Left renal pelvis (tissue), 4 donors: ENCODE measurements around the gene TUBD1. TPM values are rescaled to one million over a fixed set of nuclear protein-coding genes. Genes with fewer than 3 reads are reported as not detected.
"Not testable (repeated sequence)": the region's sequence is repeated elsewhere in the genome, so short reads cannot be mapped to it uniquely, and the experiment has no call there.

Source experiments
- DNase-seq, 4 donors: peaks; one replicate each; pipeline ENCODE4 v3.0.0-alpha.2; 2013; ENCODE audit warnings: low read depth in 4 of 4, low spot score in 3 of 4
- polyA plus RNA-seq, 4 donors: library from polyadenylated mRNA; unstranded; fragments of 120-200 nt; gene quantifications; one replicate each; pipeline ENCODE4 v1.2.1, GENCODE V29; 2013; ENCODE audit not compliant: insufficient read length in 4 of 4

Gene TUBD1
- polyA plus RNA-seq, 4 donors: 12.7 to 19.4 (median 18.4) TPM

DNA sequence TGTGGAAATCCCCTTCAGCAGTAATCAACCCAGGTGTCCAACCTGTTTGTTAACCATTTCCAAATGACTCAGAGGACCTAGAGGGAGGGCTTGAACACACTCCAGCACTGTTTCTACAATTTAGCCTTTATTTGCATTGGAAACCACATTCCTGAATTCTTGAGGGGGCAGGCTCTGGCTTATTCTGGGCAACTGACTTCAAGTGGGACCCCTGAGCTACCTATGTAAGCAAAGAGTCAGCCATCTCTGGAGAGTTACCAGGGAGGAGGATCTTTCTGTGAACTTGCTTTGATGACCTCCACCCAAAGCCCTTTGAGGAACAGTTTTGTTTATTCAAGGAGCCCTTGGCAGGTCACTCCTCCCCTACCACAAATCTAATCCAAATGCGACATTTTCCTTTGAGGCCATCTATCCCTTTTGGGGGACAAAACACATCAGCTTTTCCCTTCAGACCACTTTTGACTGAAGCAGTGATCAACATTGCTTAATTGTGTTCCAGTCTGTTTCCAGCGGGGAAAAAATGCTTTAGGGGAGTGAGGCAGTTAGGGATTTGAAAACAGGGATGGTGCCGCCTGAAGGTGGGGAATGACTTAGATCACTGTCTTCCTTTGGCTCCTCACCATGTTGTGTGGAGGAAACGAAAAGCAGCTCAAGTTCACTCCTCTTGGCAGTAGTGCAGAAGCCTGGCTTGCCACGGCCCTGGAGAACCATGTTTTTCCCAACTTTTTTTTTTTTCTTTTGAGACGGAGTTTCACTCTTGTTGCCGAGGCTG is 46.2 kb downstream of the TUBD1 start:
- no peak for DNase-seq

DNA sequence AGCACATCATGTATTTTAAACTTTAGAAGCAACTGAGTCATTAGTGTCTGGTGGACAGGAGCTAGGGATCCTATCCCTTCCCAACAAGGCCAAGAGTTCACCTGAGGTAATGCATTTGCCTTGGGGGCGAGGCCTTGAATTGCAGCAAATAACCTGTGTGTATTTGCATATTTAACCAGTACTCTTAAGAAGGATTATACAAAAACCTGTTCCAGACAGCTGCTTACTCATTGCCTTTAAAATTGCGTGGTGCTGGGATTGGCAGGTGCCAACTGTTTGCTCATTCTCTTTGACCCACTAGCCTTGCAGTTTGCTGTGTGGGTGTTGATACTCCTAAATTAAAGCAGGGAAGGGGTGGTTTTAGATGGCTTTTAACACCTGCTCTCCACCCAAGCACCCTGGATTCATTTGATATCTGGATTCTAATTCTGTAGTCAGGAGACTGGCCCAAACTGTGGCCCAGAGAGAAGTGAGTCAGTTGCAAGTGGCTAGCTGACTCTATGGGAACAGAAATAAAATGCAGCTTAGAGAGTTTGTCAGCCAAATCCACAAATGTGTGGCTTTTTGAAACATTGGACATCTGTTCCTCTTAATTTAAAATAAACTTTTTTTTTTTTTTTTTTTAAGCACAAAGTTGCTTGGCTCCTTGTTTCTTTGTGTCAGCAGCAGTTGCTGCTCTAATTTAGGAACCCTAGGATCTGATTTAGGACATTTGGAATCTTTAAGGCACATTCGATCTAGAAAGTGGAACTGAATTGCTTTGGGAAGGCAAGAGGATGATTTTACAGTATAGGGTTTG is 46.9 kb downstream of the TUBD1 start:
- DNase-seq: no peak

DNA sequence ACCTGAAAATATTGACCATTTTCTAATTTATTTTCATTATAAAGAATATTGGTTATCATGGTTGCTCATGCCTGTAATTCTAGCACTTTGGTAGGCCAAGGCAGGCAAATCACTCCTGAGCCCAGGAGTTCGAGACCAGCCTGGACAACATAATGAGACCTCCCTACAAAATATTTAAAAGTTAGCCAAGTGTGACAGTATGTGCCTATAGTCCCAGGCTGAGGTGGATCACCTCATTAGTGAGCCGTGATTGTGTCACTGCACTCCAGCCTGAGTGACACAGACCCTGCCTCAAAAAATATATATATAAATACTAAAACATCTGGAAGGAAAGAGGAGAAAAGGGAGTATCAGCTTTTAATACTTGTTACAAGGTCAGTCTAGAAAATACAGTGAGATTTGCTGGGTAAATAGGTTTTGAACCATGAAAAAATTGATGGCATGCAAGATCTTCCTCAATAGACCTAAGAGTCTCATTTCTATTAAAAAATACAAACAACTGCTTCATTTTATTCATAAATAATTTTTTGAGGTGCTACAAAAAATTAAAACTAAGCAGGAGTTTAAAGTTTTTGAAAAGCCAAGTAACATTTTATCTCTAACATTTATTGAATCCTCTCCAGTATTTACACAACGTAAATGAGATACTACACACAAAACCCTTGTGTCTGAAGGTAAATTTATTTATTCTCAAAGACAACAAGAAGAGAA is 47.7 kb downstream of the TUBD1 start:
- no peak for DNase-seq

DNA sequence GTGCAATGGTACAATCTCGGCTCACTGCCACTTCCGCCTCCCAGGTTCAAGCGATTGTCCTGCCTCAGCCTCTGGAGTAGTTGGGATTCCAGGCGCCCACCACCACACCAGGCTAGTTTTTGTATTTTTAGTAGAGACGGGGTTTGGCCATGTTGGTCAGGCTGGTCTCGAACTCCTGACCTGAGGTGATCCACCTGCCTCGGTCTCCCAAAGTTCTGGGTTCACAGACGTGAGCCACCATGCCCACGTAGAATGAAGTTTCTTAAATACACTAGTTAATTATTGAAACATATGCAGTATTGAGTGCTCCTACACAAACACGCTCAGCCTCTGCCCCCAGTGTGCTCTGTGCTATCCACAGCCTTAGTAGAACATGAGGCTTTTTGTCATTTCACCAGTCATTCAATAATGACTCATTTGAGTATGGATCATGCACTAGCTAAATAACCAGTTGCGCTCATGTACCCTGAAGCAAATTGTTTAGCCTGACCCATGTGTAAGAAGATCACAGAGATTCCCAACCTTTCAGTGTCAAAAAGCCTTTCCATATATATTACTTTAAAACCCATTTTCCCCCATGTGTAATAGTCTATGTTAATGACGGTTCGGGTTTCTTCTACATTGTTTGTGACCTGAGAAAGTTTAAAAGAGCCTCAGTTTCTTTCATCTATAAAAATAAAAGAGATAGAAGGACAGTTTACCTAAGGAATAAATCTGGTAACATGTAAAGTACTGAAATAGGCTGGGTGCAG is 49.7 kb downstream of the TUBD1 start:
- DNase-seq: no peak

DNA sequence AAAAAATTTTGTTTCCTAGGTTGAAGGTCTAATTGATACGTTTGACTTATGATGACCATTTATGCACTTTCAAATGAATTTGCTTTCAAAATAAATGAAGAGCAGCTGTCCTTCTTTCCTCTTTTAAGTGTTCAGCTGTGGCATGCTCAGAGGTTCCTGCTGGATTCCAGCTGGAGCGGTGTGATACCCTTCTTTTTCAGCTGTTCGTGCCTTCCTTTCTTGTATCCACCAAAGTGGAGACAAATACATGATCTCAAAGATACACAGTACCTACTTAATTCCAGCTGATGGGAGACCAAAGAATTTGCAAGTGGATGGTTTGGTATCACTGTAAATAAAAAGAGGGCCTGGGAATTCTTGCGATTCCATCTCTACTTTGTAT is 50.9 kb downstream of the TUBD1 start:
- not testable (repeated sequence) for DNase-seq

DNA sequence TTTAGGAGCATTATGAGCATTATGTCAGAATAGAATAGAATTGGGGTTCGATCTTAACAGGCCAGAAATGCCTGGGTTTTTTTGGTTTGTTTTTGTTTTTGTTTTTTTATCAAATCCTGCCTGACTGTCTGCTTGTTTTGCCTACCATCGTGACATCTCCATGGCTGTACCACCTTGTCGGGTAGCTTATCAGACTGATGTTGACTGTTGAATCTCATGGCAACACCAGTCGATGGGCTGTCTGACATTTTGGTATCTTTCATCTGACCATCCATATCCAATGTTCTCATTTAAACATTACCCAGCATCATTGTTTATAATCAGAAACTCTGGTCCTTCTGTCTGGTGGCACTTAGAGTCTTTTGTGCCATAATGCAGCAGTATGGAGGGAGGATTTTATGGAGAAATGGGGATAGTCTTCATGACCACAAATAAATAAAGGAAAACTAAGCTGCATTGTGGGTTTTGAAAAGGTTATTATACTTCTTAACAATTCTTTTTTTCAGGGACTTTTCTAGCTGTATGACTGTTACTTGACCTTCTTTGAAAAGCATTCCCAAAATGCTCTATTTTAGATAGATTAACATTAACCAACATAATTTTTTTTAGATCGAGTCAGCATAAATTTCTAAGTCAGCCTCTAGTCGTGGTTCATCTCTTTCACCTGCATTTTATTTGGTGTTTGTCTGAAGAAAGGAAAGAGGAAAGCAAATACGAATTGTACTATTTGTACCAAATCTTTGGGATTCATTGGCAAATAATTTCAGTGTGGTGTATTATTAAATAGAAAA is 51.5 kb downstream of the TUBD1 start:
- DNase-seq: not testable (repeated sequence)

DNA sequence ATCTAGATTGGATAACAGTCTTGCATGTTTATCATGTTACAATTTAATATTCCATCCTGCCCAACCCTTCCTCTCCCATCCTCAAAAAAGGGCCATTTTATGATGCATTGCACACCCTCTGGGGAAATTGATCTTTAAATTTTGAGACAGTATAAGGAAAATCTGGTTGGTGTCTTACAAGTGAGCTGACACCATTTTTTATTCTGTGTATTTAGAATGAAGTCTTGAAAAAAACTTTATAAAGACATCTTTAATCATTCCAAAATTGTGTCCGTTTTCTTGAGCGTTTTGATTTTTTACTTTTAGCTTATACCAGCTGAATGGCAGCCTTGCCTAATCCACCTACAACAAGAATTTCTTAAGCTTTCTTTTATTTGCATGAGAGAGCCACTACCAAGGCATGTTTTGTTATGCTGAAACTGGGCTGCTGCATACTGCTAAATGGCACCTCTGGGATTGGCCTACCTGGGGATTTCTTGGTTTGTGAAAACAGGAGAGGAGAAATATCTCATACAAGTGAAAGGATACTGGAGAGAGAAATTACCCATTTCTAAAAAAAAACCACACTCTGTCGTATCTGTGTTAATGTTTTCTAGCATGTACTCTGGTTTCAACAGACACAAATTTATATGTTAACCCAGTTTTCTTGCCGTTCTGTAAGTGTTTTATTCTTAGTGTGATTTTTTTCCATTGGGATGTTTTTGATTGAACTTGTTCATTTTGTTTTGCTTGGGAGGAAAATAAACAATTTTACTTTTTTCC is 52.2 kb downstream of the TUBD1 start:
- DNase-seq: no peak

DNA sequence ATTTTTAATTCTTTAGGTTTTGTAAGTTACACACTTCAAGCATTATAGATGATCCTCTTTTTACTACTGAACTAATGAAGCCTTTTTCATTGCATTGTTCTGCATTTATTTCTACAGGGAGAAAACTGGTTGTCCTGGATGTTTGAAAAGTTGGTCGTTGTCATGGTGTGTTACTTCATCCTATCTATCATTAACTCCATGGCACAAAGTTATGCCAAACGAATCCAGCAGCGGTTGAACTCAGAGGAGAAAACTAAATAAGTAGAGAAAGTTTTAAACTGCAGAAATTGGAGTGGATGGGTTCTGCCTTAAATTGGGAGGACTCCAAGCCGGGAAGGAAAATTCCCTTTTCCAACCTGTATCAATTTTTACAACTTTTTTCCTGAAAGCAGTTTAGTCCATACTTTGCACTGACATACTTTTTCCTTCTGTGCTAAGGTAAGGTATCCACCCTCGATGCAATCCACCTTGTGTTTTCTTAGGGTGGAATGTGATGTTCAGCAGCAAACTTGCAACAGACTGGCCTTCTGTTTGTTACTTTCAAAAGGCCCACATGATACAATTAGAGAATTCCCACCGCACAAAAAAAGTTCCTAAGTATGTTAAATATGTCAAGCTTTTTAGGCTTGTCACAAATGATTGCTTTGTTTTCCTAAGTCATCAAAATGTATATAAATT is 53.0 kb downstream of the TUBD1 start:
- DNase-seq: no peak

DNA sequence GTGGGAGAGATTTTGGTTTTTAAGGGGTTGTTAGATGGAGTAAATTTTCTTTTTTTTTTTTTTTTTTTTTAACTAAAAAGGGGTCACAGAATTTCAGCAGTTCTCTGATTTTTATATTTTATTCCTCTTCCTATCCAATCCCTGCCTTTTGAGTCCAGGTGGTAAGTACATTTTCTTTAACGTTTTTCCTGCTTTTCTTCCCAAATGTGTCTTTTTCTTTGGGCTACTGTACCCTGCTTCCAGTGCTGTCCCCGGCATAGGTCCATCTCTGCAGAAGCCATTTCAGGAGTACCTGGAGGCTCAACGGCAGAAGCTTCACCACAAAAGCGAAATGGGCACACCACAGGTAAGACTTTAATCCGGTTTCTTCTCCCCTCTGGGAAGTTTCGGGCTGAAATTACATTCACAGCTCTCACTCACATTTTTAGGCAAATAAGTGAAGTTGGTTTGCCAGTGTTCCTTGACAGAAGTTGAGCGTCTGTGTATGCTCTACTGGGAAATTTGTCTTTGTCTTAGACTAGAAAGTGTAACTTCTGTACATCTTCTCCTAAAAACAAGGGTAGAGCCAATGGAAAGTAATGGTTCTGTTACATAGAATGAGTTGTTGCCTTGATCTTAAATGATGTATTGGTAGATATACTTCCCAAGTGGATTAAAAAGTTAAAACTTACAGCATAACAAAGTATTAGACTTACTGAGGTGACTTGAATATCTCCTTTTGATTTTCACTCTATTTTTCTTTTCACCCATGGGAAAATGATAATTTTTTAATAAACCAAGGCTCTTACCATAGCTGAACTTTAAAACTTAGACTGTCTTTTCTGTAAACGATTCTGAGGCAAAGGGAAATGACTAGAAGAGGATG is 54.5 kb downstream of the TUBD1 start:
- no peak for DNase-seq

DNA sequence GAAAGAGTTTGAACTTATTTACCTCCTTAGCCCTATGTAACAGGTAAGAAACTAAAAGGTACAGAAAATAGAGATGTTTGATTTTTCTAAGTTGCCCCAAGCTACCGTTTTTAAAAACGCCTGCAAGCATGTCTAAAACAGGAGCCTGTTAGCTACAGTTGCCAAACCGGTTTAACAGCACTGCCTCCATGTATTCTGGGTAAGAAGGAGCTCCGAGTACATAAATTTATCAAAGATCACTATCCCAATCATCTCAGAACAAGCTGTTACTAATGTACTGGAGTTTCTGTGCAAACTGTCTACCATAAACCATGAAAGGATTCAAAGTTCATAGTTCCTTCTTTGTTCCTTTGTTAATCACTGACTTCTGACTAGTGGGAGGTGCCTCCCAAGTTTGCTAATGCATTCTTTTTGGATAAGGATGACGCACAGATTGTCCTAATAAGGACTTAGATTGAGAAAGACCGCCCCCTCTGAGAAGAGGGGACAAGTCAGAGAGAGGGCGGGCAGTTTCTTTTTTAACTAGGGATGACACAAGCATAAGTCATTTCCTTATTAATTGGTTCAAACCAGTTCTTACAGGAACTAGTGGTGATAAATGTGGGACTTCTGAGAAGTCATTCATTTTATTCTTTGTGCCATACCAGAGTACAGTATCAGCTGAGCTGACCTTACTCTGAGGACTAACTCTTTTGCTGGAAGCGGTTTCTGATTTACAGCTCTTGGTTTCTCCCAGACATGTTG is 55.3 kb downstream of the TUBD1 start:
- DNase-seq: peak; percentile 82 to 91 (median 87)

DNA sequence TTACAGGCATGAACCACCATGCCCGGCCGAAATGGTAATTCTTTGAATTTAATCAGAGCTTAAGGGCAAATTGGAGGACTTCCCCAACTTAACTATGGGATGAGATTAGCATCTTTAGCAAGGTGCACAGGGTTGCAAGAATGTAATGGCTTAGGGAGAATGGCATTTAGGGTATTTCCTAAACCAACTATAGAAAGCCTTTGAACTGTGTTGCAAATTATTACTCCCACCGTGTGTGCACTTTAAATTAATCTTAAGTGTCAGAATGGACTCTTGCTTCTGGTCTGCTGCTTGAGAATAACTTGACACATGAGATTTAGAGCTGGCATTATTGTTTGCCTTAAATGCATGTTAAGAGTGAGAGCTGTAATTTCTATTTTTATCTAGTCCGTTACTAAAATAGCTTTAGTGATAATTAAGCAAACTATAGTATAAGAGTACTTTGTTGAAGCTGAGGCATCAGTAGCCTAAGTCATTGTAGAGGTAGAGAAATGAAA is 59.8 kb downstream of the TUBD1 start:
- DNase-seq: no peak

DNA sequence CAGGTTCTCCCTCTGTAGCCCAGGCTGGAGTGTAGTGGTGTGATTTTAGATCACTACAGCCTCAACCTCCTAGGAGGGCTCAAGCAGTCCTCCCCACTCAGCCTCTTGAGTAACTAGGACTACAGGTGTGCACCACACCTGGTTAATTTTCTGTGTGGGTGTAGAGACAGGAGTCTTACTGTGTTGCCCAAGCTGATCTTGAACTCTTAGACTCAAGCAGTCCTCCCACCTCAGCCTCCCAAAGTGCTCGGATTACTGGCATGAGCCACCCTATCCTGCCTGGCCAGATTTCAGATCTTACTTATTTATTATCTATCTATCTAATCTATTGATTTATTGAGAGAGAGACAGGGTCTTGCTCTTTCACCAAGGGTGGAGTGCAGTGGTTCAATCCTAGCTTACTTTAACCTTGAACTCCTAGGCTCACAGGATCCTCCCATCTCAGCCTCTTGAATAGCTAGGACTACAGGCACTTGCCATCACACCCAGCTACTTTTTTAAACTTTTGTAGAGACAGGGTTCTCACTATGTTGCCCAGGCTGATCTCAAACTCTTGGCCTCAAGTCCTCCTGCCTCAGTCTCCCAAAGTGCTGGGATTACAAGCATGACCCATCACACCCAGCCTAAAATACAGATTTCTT is 61.8 kb downstream of the TUBD1 start:
- no peak for DNase-seq

DNA sequence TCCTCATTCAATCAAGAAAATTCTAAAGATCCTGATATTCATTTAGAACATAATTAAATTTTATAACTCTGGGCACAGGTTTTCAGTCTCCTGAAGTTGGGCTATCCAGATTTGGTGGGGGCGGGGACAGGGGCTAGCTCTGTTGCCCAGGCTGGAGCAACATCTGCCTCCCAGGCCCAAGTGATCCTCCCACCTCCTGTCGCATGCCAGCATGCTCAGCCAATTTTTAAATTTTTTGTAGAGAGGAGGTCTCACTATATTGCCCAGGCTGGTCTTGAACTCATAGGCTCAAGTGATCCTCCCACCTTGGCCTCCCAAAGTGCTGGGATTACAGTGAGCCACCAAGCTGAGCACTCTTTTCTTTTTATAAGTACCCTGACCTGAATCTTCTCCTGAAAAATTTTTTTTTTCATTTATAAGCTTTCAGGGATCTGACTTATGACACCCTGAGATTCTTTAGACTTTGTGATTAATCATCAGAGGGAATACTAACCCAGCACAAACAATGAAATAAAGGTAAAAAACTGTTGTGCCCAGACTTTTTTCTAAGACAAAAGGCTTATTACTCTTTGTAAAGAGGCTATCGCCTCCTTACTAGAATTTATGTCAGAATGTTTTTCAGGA is 62.6 kb downstream of the TUBD1 start:
- DNase-seq: no peak

DNA sequence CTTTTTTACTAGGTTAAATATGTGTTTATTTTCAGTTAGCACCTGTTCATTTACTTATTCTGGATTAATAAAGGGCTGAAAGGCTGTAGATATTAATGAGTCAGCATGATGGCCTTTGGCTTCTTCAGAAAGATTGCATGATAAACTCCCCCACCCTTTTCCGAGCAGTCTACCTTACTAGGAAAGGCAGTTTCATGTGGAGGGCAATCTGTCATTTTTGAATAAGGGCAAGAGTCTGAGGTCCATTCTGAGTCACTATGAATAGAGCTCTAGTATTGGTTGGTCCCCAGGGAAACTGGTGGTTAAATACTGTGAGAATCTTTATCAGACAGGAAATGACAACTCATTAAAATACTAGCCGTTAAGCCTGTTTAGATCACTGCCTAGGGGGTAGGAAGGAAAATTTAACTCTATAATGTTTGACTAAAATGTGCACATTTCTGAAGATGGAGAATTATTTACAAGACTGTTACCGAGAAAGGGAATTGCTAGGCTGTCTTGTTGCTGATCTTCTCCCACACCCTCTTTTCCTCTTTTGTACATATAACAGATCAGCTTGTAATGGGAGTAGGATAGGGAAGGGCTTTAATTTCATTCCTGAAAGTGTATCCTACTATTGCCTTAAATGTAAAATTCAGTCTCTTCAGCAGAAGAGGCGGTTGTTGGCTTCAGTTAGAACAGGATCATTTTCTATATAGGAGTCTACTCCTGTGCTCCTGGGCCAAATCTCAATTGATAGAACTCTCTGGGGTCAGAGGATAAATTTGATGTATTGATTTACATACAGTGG is 63.3 kb downstream of the TUBD1 start:
- no peak for DNase-seq

DNA sequence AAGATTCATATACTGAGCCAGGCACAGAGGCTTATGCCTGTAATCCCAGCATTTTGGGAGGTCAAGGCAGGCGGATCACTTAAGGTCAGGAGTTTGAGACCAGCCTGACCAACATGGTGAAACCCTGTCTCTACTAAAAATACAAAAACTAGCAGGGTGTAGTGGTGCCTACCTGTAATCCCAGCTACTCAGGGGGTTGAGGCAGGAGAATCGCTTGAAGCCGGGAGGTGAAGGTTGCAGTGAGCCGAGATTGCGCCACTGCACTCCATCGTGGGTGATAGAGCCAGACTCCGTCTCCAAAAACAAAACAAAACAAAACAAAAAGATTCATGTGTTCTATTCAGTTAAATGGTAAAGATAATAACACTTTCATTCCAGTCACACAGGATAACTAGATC is 63.9 kb downstream of the TUBD1 start:
- not testable (repeated sequence) for DNase-seq
